ENCODE results near the gene LSM12. TPM values are rescaled to one million over a fixed set of nuclear protein-coding genes. Genes with fewer than 3 reads are reported as not detected.
A peak's percentile ranks its signal among the peaks of the same experiment; 100 is the strongest.

LSM12 gene
- total and polyA plus RNA-seq, 10 donors: 18.9 to 43.1 (median 27.9) TPM

GRCh38 chr17:44014437-44015172 is 51.9 kb downstream of the LSM12 start, which contains the start of gene TMEM101:
Gene TMEM101 (minus strand): TSS chr17:44014963. CDS start chr17:44014952, 11 bp downstream.
- H3K27ac ChIP-seq: peak within 1 kb of the TSS; percentile 21 to 86 (median 72)
- DNase-seq: peak; percentile 95
- H3K4me1 ChIP-seq: peaks cover 8 to 31% (median 20%) of the 10 kb centered on the region in 6 donors
- H3K9me3 ChIP-seq: no peaks in the 10 kb centered on the region
- H3K4me3 ChIP-seq: peak within 1 kb of the TSS; percentile 53 to 97 (median 81)
- 0 to 2% (median 1%) methylated on average over 27 to 43 of the region's 43 CpGs for WGBS, 5 donors
- no peaks in the 10 kb centered on the region for H3K27me3 ChIP-seq (replicated peaks in 1 of 7)
- peaks cover 0 to 39% (median 6%) of the 10 kb centered on the region in 6 donors for H3K36me3 ChIP-seq
- intact Hi-C loops (cut with DNase I; ENCODE audit: low total_unique reads): no loop called here
- TF ChIP-seq POLR2A (IDR thresholded peaks at IDR 0.05): peak in 1 of 3 donors; percentile 98
- peak; percentile 87 to 93 (median 90) for TF ChIP-seq POLR2AphosphoS5 (IDR thresholded peaks at IDR 0.05)
- peak in 2 of 11 experiments; percentile 14 to 21 for TF ChIP-seq CTCF (IDR thresholded peaks at IDR 0.05 in 8 of 11, conservative IDR thresholded peaks at IDR 0.05 in 3 of 11)

GRCh38 chr17:44014133-44014436 is 52.4 kb downstream of the LSM12 start:
- Histone ChIP-seq H3K27ac (peak overlapping the region in 4 of 8 donors; percentile 71 to 86 (median 81)), H3K36me3 (peaks cover 0 to 43% (median 6%) of the 10 kb centered on the region in 6 donors), H3K27me3 (replicated peaks in 1 of 7) (no peaks in the 10 kb centered on the region), H3K4me1 (peaks cover 8 to 31% (median 20%) of the 10 kb centered on the region in 6 donors), H3K4me3 (peak overlapping the region; percentile 53 to 97 (median 81)), H3K9me3 (no peaks in the 10 kb centered on the region)
- no peak for DNase-seq
- 17 to 56% (median 23%) methylated on average over 3 to 12 of the region's 12 CpGs for WGBS, 5 donors
- intact Hi-C loops (cut with DNase I; ENCODE audit: low total_unique reads): no loop called here
- TF ChIP-seq CTCF (IDR thresholded peaks at IDR 0.05 in 8 of 11, conservative IDR thresholded peaks at IDR 0.05 in 3 of 11) (no peak), POLR2A (IDR thresholded peaks at IDR 0.05) (no peak), POLR2AphosphoS5 (IDR thresholded peaks at IDR 0.05) (no peak)

GRCh38 chr17:44012874-44013273 is 53.6 kb downstream of the LSM12 start:
- H3K9me3 ChIP-seq: no peaks in the 10 kb centered on the region
- no peak overlapping the region for H3K27ac ChIP-seq
- peaks cover 0 to 4% (median 0%) of the 10 kb centered on the region in 7 donors for H3K27me3 ChIP-seq (replicated peaks in 1 of 7)
- peaks cover 0 to 43% (median 6%) of the 10 kb centered on the region in 6 donors for H3K36me3 ChIP-seq
- TF ChIP-seq POLR2AphosphoS5 (IDR thresholded peaks at IDR 0.05): no peak
- TF ChIP-seq POLR2A (IDR thresholded peaks at IDR 0.05): no peak
- TF ChIP-seq CTCF (IDR thresholded peaks at IDR 0.05 in 8 of 11, conservative IDR thresholded peaks at IDR 0.05 in 3 of 11): no peak
- H3K4me3 ChIP-seq: no peak overlapping the region
- no peak for DNase-seq
- H3K4me1 ChIP-seq: peaks cover 11 to 41% (median 28%) of the 10 kb centered on the region in 6 donors
- intact Hi-C loops (cut with DNase I; ENCODE audit: low total_unique reads): no loop called here
- 95 to 98% (median 97%) methylated on average over 6 to 14 of the region's 14 CpGs for WGBS, 5 donors

- Histone ChIP-seq H3K36me3 (peaks cover 0 to 43% (median 6%) of the 10 kb centered on the region in 6 donors), H3K9me3 (no peaks in the 10 kb centered on the region), H3K4me3 (no peak overlapping the region), H3K27me3 (replicated peaks in 1 of 7) (peaks cover 0 to 9% (median 0%) of the 10 kb centered on the region in 7 donors), H3K27ac (no peak overlapping the region), H3K4me1 (peaks cover 16 to 45% (median 32%) of the 10 kb centered on the region in 6 donors)
- intact Hi-C loops (cut with DNase I; ENCODE audit: low total_unique reads): no loop called here
- DNase-seq: no peak
- TF ChIP-seq POLR2A (IDR thresholded peaks at IDR 0.05) (no peak), CTCF (IDR thresholded peaks at IDR 0.05 in 8 of 11, conservative IDR thresholded peaks at IDR 0.05 in 3 of 11) (no peak), POLR2AphosphoS5 (IDR thresholded peaks at IDR 0.05) (no peak)
- WGBS, 5 donors: 80 to 95% (median 92%) methylated on average over 1 to 3 of the region's 3 CpGs
Measured at GRCh38 chr17:44012391-44012790, 54.1 kb downstream of the LSM12 start.

All from spleen (tissue), 11 donors.